GM12874 (cell line): Measurements from ENCODE around the gene CPEB3.

Source experiments
- CTCF ChIP-seq: IDR thresholded peaks from 2 replicates; pipeline ENCODE4 v1.5.1; 2011; ENCODE audit warnings: low read depth, mild to moderate bottlenecking, control low read depth, low read length, moderate library complexity; ENCODE audit not compliant: insufficient read depth

The CPEB3 gene

DNA sequence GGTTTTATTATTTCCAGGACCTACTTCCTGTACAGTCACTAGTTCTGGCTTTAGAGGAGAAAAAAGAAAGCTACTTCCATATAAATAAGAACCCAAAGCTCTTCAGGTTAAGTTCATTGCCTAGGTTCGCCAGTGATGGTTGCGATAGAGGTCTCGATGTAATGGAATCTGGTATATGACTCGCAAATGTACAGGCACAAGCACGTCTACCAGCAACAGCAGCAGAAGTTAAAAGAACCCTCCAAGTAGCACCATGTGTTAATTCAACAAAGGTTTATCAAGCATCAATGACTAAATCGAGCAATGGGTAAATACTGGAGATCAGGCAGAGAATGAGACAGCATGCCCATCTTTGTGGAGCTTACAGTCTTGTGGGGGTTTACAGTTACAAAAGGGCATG, 211.9 kb downstream of the CPEB3 start:
- no peak for TF ChIP-seq CTCF

GRCh38 chr10:92076722-92077121, 214.2 kb downstream of the CPEB3 start:
- TF ChIP-seq CTCF: no peak

- no peak for TF ChIP-seq CTCF
Observed at GRCh38 chr10:92075829-92076228, 215.0 kb downstream of the CPEB3 start.

DNA sequence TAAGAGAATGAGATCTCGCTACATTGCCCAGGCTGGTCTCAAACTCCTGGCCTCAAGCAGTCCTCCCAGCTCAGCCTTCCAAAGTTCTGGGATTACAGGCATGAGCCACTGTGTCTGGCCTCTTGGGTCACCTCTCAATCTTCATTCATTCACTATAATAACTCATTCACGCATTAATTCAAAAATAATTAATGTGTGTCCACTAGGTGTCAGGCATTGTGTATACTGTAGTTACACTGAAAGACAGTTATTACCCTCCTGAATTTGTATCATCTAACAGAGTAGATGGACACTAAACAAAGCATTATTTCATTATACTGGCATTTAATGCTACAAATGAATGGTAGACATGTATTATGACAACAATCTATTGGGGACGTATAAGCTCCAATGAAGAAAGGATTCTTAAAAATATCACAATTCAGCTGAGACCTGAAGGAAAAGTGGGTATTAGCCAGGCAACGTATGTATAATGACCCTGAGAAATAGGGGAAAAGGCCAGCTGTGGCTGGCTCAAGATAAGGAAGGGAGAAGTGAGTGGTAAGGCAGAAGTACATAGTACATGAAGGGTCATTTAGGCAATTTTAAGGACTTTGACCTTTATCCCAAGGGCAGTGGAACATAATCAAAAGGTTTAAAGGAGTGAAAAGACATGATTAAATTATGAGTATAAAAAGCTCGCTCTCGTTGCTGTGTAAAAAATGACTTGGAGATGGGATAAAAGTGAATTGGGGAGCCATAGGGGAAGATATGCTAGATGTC, 216.6 kb downstream of the CPEB3 start:
- TF ChIP-seq CTCF: no peak

DNA sequence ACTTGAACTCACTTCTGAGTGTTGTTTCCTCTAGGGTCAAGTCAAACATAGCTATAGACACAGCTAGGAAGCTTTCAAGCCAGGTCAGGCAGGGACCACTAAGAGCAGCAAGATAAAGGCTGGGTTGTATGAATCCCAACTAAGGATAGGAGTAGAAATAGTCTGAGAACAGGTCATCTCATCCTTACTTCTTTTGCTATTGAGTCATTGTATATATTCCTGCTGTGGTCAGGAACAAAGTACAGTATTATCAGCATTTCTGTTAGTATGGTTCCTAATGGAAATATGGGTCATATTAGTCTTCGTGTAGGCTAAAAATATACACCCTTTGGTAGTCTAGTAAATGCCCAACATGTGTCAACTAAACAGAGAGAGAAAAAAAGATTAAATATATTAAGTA, 222.0 kb downstream of the CPEB3 start:
- no peak for TF ChIP-seq CTCF

DNA sequence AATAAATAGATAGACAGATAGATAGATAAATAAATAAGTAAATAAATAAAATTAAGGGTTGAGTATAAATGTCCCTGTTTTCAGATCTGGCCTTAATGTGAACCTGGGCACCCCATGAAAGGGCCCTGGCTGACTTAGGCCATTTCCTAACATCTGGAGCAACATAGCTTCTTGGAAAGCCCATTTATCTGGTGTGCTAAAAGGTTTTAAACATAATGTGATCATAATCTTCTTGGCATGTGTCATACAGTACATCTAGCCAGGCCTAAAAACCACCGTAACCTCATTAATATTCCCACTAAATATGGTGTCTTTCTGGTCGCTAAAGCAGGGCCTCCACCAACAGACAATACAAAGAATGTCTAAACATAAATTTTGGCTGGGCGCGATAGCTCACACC, 224.5 kb downstream of the CPEB3 start:
- no peak for TF ChIP-seq CTCF

- no peak for TF ChIP-seq CTCF
Observed at GRCh38 chr10:92064506-92064905, 226.4 kb downstream of the CPEB3 start.

- TF ChIP-seq CTCF: no peak
Observed at GRCh38 chr10:92062273-92062672, 228.6 kb downstream of the CPEB3 start.
